Muscle layer of duodenum (tissue), 2 donors: Measurements from ENCODE around the gene THOC6.

Experiments used
- H3K27ac ChIP-seq: one replicate; pipeline ENCODE4 v1.7.0; 2013; ENCODE audit warnings: mild to moderate bottlenecking, low read length
- H3K27me3 ChIP-seq: one replicate; pipeline ENCODE4 v1.7.0; 2013; ENCODE audit warnings: low read depth, mild to moderate bottlenecking, control low read depth, low read length
- H3K36me3 ChIP-seq, 2 donors: one replicate each; pipeline ENCODE4 v1.7.0; 2013; ENCODE audit warnings: low read length in 2 of 2, control low read depth in 1 of 2, mild to moderate bottlenecking in 1 of 2; ENCODE audit not compliant: insufficient read depth in 2 of 2, control insufficient read depth in 1 of 2
- H3K4me1 ChIP-seq, 2 donors: one replicate each; pipeline ENCODE4 v1.7.0; 2013; ENCODE audit warnings: low read length in 2 of 2, mild to moderate bottlenecking in 2 of 2, control low read depth in 1 of 2, moderate library complexity in 1 of 2; ENCODE audit not compliant: insufficient read depth in 2 of 2, control insufficient read depth in 1 of 2
- H3K4me3 ChIP-seq, 2 donors: one replicate each; pipeline ENCODE4 v1.7.0; 2013; ENCODE audit warnings: low read length in 2 of 2, low read depth in 1 of 2, mild to moderate bottlenecking in 1 of 2
- H3K9me3 ChIP-seq, 2 donors: one replicate each; pipeline ENCODE4 v1.7.0; 2013; ENCODE audit warnings: low read length in 2 of 2, control low read depth in 1 of 2, mild to moderate bottlenecking in 1 of 2; ENCODE audit not compliant: control insufficient read depth in 1 of 2
- donor health status: healthy.

Gene THOC6

DNA sequence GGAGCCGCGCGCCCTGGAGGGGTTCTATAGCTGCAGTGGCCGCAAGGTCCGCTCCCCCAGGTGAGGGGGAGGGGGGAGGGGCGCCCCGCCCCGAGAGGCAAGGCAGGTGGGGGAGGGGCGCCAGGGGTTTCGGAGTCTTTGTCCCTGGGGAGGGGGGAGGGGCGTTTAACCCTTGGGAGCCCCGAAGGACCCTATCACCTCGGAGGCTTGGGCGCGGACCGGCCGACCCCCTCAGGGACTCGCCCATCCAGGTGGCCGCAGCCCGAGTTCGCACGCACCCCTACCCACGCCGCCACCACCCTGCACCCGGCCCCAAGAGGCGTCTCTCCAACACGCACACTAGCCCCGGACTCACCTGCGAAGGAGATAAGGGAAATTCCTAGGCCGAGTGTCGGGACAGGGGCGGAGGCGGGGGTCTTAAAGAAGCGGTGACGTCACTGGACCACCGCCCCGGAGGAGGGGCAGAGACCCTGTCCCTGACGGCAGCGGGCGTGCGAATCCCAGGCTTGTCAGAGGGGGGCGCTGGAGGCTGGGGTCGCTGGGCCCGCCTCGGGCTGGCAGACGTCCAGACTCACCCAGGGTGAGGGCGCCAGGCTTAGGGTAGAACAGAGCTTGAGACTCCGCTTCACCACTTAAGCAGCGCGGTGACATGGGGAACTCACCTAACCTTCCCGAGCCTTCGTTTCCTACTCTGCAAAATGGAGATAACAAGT, 5.9 kb upstream of the THOC6 start, which contains the start of gene CLDN6:
TSS of gene CLDN6 (minus strand) at position 390 of the 713 bp plus-strand sequence. CDS start 2,162 bp downstream, outside the sequence.
- H3K27ac ChIP-seq: no peak within 1 kb of the TSS
- H3K4me1 ChIP-seq: peaks cover 11 to 26% of the 10 kb centered on the region in 2 donors
- peaks cover 3 to 24% of the 10 kb centered on the region in 2 donors for H3K36me3 ChIP-seq
- H3K27me3 ChIP-seq: peaks cover 18% of the 10 kb centered on the region
- H3K4me3 ChIP-seq: no peak within 1 kb of the TSS
- no peaks in the 10 kb centered on the region for H3K9me3 ChIP-seq

DNA sequence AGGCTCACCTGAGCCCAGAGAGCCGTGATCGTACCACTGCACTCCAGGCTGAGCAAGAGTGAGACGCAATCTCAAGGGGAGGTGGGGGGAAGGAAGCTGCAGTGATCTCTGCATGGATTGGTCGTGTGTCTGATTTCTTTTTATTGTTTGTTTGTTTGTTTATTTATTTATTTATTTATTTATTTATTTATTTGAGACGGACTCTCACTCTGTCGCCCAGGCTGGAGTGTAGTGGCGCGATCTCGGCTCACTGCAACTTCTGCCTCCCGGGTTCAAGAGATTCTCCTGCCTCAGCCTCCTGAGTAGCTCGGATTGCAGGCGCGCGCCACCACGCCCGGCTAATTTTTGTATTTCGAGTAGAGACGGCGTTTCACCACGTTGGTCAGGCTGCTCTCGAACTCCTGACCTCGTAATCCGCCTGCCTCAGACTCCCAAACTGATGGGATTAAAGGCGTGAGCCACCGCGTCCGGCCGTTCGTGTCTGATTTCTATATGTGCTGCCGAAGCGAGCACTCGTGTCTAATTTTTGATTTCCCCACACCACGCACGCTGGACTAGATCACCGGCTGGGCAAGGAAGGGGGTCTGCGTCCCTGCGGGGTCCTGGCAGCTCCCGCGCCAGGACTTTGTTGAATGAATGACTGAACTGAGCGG, 4.1 kb upstream of the THOC6 start:
- Histone ChIP-seq H3K27ac (no peak overlapping the region), H3K36me3 (peaks cover 3 to 24% of the 10 kb centered on the region in 2 donors), H3K4me3 (peak overlapping the region; percentile 48 to 81), H3K4me1 (peaks cover 15 to 34% of the 10 kb centered on the region in 2 donors), H3K9me3 (no peaks in the 10 kb centered on the region), H3K27me3 (peaks cover 14% of the 10 kb centered on the region)

DNA sequence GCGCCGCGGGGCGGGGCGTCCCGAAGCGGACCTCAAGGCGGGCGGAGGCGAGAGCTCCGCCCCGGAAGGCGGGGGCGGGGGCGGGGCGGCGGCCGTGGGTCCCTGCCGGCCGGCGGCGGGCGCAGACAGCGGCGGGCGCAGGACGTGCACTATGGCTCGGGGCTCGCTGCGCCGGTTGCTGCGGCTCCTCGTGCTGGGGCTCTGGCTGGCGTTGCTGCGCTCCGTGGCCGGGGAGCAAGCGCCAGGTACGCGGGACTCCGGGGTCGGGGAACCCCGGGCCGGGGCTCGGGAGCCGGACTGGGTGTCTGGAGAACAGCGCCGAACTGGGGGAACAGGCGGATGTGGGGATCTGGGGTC, 3.6 kb upstream of the THOC6 start, which contains the start of gene TNFRSF12A:
TSS of gene TNFRSF12A (plus strand) at position 122 of the 357 bp plus-strand sequence. CDS start at position 152, 30 bp downstream.
- H3K4me3 ChIP-seq: peak within 1 kb of the TSS; percentile 81 to 85
- H3K27ac ChIP-seq: peak within 1 kb of the TSS; percentile 95
- peaks cover 3 to 24% of the 10 kb centered on the region in 2 donors for H3K36me3 ChIP-seq
- H3K9me3 ChIP-seq: no peaks in the 10 kb centered on the region
- peaks cover 14% of the 10 kb centered on the region for H3K27me3 ChIP-seq
- H3K4me1 ChIP-seq: peaks cover 15 to 34% of the 10 kb centered on the region in 2 donors

DNA sequence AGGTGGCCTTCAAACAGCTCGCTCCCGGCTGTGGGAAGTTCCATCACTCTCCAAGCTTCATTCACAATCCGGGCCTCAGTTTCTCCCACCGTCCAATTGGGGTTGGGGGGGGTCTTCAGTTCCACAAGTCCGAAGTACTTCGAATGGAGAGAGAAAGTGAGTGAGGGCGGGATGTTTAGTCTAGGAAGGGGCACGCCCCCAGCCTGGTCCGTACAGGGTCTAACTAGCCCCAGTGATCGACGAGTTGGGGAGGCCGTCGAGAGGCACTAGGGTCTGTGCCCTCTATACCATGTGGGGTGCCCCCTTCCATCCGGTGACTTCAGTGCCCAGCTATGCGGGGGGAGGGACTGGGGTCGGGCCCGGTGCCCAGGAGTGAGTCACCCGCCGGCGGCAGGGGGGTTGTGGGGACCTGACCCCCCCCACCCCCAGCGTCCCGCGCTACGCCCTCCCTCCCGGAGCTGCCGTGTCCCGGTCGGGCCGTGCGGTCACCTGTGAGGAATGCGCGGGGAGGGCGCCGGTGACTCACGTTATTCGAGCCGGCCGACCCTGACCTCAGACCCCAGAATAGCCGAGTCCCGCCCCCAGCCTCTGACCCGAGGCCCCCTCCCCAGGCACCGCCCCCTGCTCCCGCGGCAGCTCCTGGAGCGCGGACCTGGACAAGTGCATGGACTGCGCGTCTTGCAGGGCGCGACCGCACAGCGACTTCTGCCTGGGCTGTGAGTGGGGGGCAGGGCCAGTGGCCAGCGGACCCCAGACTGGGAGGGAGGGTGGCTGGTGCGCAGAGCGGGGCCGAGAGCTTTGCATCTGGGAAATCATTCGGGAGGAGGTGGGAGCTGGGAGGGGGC, 3.0 kb upstream of the THOC6 start:
- H3K4me1 ChIP-seq: peaks cover 15 to 34% of the 10 kb centered on the region in 2 donors
- no peaks in the 10 kb centered on the region for H3K9me3 ChIP-seq
- peak overlapping the region; percentile 95 for H3K27ac ChIP-seq
- peak overlapping the region; percentile 81 to 85 for H3K4me3 ChIP-seq
- H3K27me3 ChIP-seq: peaks cover 14% of the 10 kb centered on the region
- H3K36me3 ChIP-seq: peaks cover 3 to 26% of the 10 kb centered on the region in 2 donors

DNA sequence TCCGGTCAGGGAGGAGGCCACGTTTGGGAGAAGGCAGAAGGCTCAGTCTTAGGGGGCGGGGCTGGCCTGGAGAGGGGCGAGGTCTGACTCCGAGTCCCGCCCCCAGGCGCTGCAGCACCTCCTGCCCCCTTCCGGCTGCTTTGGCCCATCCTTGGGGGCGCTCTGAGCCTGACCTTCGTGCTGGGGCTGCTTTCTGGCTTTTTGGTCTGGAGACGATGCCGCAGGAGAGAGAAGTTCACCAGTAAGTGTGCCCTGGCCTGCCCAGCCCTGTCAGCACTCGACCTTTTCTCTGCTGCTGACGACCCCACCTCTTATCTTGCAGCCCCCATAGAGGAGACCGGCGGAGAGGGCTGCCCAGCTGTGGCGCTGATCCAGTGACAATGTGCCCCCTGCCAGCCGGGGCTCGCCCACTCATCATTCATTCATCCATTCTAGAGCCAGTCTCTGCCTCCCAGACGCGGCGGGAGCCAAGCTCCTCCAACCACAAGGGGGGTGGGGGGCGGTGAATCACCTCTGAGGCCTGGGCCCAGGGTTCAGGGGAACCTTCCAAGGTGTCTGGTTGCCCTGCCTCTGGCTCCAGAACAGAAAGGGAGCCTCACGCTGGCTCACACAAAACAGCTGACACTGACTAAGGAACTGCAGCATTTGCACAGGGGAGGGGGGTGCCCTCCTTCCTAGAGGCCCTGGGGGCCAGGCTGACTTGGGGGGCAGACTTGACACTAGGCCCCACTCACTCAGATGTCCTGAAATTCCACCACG, 2.2 kb upstream of the THOC6 start:
- peaks cover 14% of the 10 kb centered on the region for H3K27me3 ChIP-seq
- peaks cover 11 to 30% of the 10 kb centered on the region in 2 donors for H3K36me3 ChIP-seq
- H3K4me1 ChIP-seq: peaks cover 15 to 34% of the 10 kb centered on the region in 2 donors
- H3K4me3 ChIP-seq: peak overlapping the region; percentile 63 to 81
- peak overlapping the region; percentile 95 for H3K27ac ChIP-seq
- H3K9me3 ChIP-seq: no peaks in the 10 kb centered on the region

DNA sequence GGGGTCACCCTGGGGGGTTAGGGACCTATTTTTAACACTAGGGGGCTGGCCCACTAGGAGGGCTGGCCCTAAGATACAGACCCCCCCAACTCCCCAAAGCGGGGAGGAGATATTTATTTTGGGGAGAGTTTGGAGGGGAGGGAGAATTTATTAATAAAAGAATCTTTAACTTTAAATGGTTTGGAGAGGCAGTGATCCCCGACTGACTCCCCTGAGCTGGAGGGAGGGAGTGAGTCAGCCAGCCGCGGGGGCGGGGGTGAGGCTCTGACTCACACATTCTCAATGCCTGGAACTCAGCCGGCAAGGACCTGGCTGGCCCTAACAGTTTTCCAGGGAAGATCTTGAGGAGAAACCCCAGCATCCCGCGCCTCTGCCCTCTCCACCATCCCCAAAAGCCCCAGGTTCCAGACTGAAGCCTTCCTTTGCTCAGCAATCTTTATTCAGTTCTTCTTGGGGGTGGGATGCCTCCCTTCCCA, 1.6 kb upstream of the THOC6 start:
- Histone ChIP-seq H3K27me3 (peaks cover 12% of the 10 kb centered on the region), H3K36me3 (peaks cover 15 to 35% of the 10 kb centered on the region in 2 donors), H3K4me3 (peak overlapping the region; percentile 69 to 81), H3K27ac (peak overlapping the region; percentile 95), H3K9me3 (no peaks in the 10 kb centered on the region), H3K4me1 (peaks cover 15 to 34% of the 10 kb centered on the region in 2 donors)

DNA sequence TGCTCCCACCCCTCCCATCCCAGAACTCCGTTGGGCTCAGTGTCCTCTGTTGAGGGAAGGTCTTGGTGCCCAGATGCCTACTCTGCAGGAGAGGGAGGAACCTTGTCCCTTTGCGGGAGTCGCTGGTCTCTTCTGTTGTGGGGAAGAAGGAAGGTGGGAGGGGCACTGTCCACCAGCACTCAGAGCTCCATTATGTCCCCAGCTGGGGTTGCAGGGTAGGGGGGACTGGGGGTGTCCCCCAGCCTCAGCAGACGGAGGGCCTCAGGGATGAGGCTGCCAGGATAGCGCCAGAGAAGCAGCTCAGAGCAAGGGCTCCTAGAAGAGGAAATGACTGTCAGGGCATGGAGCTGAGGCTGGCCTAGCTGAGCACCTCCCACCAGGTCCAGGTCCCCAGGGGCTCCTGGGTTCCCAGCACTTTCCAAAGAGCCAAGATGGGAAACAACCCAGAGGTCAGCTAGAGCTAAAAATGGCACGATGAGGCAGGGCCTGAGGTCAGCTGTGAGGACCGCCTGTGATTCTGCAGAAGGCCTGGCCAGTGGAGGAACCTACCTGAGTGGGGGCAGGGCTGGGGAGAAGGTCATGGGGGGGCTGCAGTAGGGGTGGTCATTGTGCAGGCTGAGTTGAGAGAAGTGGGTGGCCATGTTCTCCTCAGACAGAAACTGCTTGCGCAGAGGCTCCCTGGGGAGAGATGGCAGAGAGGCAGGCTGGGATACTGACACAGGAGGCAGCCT, 986 bp upstream of the THOC6 start:
- peaks cover 15 to 38% of the 10 kb centered on the region in 2 donors for H3K36me3 ChIP-seq
- peaks cover 15 to 31% of the 10 kb centered on the region in 2 donors for H3K4me1 ChIP-seq
- peak overlapping the region; percentile 95 for H3K27ac ChIP-seq
- H3K27me3 ChIP-seq: peaks cover 6% of the 10 kb centered on the region
- H3K9me3 ChIP-seq: no peaks in the 10 kb centered on the region
- peak overlapping the region; percentile 69 to 81 for H3K4me3 ChIP-seq

DNA sequence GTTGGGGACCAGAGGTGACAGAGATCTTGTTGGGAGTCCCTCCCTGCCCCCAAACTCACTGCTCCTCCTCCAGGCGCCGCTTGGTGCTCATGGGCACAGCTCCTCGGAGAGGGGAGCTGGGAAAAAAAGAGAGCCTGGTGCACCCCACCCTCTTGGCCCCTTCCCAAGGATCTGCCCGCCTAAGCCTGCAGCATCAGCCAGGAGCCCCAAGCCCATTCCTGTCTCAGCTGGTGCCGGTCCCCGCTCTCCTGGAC, 493 bp upstream of the THOC6 start:
- H3K27me3 ChIP-seq: peaks cover 1% of the 10 kb centered on the region
- H3K27ac ChIP-seq: peak overlapping the region; percentile 95
- H3K36me3 ChIP-seq: peaks cover 15 to 38% of the 10 kb centered on the region in 2 donors
- peaks cover 15 to 31% of the 10 kb centered on the region in 2 donors for H3K4me1 ChIP-seq
- peak overlapping the region; percentile 69 to 81 for H3K4me3 ChIP-seq
- no peaks in the 10 kb centered on the region for H3K9me3 ChIP-seq

DNA sequence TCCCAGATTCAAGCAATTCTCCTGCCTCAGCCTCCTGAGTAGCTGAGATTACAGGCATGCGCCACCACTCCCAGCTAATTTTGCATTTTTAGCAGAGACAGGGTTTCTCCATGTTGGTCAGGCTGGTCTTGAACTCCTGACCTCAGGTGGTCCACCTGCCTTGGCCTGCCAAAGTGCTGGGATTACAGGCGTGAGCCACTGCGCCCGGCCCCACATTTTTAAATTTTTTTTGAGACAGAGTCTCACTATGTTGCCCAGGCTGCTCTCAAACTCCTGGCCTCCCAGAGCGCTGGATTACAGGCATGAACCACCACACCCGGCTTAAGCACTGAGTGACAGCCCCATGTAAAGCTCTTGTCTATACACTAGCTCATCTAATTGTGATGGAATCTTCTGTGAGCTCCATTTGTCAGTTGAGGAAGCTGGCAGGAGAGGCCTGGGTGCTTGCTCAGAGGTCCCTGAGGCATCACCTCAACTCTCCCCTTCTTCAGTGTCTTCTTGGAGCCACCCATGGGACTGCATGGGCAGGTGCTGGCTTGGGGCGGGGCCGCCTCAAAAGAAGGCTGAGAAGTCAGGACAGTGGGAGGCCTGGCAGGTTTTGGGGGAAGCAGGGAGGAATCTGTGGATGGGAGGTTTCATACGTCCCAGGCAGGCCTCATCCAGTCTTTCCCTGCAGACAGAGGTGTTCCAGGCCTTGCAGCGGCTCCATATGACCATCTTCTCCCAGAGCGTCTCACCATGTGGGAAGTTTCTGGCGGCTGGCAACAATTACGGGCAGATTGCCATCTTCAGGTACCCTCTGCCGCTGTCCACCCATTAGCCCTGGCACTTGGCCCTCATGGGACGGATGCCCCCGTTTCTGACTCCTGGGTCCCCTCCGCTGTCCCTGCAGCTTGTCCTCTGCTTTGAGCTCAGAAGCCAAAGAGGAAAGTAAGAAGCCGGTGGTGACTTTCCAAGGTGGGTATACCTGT, 1.5 kb downstream of the THOC6 start:
- H3K36me3 ChIP-seq: peaks cover 15 to 36% of the 10 kb centered on the region in 2 donors
- no peaks in the 10 kb centered on the region for H3K9me3 ChIP-seq
- H3K4me3 ChIP-seq: no peak overlapping the region
- peaks cover 15 to 39% of the 10 kb centered on the region in 2 donors for H3K4me1 ChIP-seq
- H3K27me3 ChIP-seq: peaks cover 15% of the 10 kb centered on the region
- H3K27ac ChIP-seq: no peak overlapping the region
